Measurements from ENCODE around the gene SEMA6D. TPM values are rescaled to one million over a fixed set of nuclear protein-coding genes. Genes with fewer than 3 reads are reported as not detected.
"Not testable (repeated sequence)": the region's sequence is repeated elsewhere in the genome, so short reads cannot be mapped to it uniquely, and the experiment has no call there.

The SEMA6D gene
- total RNA-seq, 1 donor from 2014 or later = 5.9 TPM

DNA sequence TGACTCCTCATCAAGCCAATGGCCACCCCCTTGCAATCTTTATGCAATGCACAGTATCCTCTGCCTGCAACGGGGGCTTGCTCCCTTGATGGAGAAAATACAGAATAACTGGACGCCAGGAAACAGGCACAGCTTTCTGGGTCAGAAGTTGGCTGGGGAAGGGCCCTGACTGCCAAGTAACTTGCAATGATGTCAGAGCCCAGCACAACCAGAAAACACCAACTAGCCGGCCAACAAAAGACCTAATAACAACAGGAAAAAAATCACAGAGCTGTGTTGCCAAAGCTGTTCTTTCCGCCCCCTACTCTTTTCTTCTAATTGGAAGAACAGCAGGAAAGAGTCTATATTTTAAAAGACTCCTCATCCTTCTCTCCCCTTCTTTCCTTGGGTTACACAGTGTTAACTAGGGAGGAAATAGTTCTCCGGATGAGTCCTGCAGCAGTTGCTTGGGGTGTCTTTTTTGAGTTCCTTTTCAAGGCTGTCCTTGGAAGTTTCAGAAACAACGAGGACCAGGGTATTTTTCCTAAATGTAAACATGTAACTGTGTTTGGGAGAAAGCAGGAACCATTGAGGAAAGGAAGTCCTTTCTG is 1.4 kb upstream of the SEMA6D start:
- DNase-seq (ENCODE audit: low read depth, low spot score) = peak; percentile 67

DNA sequence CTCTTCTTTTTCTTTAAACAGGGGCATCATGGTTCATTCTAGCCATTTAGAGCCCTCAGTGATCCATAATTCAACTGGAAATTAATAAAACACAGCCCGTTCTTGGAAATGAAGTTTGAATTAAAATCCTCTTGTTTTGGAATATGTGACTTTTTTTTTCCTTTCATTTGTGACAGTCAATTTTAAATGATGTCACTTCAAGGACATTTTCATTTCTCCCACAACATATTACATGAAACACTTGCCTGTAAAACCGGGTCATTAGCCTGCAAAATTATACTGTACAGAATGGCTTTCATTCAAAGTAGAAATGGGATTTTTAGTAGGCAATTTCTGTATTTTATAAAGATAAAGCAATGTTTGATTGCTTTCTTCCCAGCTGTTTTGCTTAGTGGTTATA is 789 bp upstream of the SEMA6D start:
- no peak for DNase-seq (ENCODE audit: low read depth, low spot score)

DNA sequence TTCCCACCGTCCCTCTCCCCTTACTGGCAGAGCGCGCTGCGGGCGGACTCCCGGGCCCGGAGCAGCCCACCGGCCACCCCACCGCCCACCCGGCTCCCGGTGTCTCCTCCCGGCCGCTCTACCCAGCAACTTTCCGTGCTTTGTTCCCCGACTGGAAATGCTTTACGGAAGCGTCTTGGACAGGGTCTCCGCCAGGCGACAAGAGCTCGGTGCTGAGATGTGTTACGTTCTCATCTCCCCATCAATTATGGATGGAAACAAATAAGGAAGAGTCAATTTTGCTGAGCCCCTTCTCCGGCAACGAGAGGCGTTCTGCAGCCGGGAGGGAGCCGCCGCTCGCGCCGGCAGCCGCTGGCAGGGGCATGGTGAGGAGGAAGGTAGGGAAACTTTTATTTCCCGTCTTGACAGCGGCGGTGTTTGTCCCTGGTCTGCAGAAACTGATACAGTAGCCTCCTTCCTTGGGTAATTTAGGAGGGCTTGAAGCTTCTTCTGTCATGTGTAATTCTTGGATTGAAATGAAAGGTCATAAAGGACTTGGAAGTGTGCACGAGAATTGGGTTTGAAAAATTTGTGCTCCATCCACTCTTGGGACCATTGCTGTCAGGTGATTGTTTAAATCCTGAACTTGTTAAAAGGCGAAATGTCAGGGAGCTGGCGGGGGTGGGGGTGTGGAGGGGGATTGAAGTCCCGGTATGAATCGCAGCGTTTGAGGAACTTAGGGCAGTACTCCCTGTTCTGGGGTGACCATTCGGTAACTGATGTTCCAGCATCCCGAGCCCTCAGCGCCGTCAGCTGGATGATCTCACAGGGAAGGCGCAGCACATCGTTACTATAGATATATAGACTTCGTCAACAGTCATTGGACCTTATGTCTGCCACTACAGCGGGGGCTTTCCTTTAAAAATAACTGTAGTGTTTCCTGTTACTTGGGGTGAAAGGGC is 1.5 kb downstream of the SEMA6D start:
- DNase-seq (ENCODE audit: low read depth, low spot score) = no peak

DNA sequence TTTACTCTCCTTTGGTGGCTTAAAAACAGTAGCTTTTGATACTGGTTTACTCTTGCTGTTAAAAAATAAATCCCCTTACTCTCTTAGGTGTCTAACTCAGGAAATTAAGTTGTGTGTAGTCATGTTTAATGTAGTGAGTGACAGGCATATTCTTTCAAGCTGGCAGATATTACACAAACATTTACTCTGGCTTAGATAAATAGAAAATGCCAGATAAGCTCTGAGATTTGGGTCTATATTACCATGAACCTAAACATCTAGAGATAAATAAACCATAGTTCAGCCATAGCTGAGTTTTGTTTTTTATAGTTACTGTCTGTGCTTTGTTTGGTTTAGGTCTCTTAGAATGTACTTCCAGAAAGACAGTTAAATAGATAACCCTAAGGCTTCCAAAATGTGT is 2.4 kb downstream of the SEMA6D start:
- DNase-seq (ENCODE audit: low read depth, low spot score) = no peak

DNA sequence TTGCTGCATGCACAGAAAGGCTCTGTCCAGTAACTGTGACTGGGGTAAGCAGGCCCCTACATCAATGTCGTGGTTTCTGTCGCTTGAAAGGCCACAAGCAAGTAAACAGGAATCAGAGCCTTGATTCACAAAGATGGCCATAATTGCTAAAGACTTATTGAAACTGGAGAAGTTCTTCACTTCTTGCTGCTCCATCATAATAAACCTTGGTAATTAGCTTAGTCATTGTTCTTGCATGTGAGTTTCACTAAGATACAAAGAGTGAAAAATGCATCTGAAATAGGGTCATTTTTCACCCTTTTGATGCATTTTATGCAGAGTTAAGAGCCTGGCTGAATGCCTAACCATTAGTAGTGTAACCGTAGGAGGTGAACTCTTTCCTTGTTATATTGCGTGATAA is 3.2 kb downstream of the SEMA6D start:
- DNase-seq (ENCODE audit: low read depth, low spot score) = no peak

DNA sequence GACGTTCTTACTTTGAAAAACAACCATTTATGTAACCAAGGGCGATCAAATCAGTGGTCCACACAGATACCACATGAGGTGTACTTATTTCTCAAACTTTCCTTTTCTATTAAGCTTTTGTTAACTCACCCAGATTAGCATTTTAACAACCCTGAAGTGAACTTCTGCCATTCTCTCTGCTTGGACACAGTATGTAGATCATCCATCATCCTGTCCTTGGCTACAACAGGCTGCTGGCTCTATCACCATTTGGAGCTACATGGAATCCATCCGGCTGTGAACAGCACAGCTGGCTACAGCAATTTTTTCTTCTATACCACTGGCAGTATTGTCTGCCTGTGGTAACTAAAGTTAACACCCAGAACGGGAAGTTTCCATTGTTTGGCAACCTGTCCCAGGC is 4.4 kb downstream of the SEMA6D start:
- DNase-seq (ENCODE audit: low read depth, low spot score) = no peak

DNA sequence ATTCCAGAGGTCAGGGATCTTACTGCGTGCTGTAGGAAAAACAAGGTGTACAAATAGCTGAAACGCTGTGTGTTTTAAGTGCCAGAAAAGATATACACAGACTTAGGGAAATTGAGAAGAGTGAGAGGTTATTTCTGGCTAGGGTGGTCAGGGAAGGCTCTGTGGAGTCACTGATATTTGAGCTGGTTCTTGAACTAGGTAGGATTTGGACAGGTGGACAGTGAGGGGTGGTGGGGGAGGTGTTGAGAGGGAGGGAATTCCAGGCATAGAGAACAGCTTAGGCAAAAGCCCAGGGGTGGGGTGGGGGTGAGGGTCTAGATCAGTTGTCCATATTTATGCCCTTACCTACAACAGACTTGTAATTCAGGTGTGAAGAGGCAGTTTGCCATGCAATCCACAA is 7.0 kb downstream of the SEMA6D start:
- DNase-seq (ENCODE audit: low read depth, low spot score) = no peak

DNA sequence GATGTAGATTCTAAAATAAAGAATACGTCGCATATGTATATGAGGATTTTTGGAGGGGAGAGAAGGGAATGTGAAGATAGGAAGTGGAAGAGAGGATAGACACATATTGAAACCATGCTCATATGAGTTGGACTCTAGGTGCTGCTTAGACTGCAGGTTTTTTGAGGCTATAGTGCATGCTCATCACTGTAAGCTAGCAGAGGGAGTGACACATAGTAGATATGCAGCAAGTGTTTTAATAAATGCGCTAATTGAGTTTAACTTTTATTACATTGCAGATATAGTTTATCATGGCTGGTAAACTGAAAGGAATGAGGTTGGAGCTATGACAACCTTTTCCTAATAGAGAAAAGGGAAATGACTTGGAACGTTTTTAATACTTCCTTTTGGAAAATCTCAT is 7.7 kb downstream of the SEMA6D start:
- DNase-seq (ENCODE audit: low read depth, low spot score) = no peak

DNA sequence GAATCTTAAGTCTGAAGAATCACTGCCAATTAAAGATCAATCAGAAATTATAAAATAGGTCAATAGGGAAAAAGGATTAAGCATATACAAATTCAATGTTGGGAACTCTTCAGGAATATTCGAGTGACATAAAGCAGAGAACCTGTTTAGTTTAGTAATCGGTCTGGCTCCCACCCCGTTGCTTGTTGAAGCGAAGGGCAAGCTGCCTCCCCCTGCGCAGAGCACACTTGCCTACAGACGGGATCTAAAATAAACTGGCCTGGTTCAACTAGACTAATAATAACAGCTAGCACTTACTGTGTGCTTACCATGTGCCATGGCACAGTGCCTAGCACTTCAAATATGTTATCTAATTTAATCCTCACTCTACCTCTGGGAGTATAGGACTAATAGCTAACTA is 8.6 kb downstream of the SEMA6D start:
- no peak for DNase-seq (ENCODE audit: low read depth, low spot score)

DNA sequence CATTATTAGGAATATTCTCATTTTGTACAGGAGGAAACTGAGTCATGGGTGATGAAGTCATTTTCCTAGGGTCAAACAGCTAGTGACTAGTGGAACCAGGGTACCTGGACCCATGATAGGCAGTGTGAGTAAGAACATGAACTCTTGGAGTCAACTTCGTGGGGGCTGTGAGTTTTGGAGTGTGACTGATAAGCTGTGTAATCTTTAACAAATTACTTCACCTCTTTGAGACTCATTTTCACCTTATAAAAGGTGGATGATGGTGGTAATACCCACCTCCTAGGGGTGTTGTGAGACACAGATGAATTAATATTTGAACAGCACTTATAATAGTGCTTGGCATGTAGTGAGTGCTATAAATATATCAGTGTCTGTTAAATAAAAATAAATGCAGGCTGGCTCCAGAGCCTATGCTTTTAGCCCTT is 9.1 kb downstream of the SEMA6D start:
- no peak for DNase-seq (ENCODE audit: low read depth, low spot score)

DNA sequence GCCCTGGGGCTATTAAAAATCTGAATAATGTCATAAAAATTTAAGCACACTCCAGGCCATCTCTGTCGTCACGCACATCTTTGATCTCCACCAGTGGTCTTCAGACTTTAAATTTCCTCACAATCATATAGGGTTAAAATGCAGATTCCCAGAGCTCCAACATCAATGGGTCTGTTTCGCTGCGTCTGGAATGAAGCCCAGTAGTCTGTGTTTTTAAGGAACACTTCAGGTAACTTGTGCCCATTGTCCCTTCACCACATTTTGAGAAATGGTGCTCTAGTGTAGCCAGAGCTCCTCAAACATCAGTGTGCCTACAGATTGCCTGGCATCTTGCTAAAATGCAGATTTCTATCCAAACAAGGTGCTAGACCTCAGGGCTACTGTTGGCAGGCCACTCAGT is 9.8 kb downstream of the SEMA6D start:
- DNase-seq (ENCODE audit: low read depth, low spot score) = no peak

DNA sequence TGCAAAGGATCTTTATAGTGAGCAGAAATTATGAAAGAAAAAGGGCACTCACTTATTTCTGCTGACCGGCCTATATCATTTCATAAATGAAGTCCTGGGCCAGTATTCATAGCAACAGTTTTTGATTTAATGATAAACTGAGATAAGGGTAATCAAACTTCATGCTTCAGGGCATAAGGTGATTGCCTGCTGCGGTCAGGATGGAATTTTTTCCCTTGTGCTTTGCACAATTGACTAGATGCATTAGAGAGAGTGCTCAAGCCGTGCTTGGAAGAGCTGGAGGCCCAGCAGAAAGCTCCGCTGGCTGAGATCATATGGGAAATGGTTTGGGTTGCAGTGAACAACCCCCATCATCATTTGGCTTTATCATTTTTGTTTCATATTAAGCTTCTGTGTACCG is 10.4 kb downstream of the SEMA6D start:
- DNase-seq (ENCODE audit: low read depth, low spot score) = no peak

DNA sequence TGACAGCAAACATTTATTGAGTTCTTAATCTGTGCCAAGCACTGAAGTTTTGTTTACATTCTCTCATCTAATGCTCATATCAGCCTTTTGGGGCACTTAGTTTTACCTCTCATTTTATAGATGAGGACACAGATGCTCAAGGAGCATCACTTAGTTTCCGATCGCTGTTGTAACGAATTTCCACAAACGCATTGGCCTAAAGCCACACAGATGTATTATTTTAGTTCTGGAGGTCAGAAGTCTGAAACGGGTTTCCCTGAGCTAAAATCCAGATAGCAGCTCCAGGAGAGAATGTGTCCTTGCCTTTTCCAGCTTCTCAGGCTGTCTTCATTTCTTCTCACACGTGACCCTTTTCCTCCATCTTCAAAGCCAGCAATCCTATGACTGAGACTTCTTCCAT is 11.1 kb downstream of the SEMA6D start:
- DNase-seq (ENCODE audit: low read depth, low spot score) = no peak

DNA sequence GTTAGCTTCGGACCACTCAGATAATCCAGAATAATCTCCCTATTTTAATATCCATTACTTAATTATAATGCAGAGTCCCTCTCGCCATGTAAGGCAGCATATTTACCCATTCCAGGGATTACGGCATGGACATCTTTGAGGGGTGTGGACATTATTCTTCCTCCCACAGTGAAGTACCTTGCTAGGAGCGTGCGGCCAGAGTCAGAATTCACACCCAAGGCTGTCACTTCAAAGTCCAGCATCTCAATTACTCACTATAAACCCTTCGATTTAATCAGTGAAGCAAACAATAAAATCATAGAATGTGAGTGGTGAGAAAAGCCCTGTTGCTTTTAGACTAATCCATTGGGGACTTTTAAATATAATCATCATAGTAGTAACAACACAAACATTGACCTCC is 11.6 kb downstream of the SEMA6D start:
- DNase-seq (ENCODE audit: low read depth, low spot score) = no peak

DNA sequence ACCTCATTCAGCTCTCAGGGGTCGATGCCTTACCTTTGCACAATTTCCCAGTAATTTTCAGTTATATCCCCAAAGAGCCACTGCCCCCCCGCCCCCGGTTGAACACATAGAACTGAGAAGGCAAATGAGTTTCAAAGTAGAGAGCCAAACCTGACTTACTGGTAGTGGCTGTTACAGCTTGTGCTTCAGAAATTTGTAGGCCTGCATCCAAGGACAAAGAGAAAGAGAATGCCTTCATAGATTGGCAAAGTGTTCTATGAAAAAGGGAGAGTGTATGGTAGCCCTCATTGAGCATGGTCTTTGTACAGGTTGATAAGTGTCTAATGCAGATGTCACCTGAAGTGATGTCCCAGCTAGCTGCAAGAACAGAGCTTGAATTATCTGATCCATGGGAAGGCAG is 13.9 kb downstream of the SEMA6D start:
- DNase-seq (ENCODE audit: low read depth, low spot score) = no peak

DNA sequence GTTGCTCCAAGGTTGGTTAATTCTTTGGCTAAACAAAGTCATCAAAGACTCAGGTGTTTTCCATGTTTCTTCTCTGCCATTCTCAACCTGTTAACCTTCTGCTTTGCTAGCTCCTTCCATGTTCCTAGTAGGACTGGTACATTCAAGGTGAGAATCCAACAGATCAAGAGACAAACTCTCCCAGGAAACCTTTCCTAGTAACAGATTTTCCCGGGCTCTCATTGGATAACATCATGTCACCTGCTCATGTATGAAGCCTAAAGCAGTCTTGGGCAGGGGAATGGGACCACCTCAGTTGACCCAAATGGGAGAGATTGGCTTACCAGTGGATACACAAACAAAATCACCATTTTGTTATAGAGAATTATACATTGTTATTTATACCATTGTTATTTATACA is 14.9 kb downstream of the SEMA6D start:
- no peak for DNase-seq (ENCODE audit: low read depth, low spot score)

DNA sequence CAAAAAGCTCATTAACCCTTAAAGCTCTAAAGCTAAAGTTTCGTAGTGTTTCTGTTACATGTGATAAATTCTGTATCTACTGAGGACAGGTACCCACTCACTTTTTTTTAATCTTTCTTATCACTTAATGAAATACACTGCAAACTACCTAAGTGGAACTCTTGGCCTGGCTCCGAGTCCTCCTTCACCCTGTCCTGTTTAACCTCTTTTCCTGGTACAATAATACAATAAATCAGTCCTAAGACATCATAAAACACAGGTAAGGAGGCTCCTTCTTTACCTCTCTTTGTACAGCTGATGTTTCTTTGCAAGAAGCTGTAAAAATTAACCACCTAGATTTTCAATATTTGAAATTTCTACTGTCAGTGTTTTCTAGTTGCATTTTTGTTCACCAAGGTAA is 15.8 kb downstream of the SEMA6D start:
- no peak for DNase-seq (ENCODE audit: low read depth, low spot score)

DNA sequence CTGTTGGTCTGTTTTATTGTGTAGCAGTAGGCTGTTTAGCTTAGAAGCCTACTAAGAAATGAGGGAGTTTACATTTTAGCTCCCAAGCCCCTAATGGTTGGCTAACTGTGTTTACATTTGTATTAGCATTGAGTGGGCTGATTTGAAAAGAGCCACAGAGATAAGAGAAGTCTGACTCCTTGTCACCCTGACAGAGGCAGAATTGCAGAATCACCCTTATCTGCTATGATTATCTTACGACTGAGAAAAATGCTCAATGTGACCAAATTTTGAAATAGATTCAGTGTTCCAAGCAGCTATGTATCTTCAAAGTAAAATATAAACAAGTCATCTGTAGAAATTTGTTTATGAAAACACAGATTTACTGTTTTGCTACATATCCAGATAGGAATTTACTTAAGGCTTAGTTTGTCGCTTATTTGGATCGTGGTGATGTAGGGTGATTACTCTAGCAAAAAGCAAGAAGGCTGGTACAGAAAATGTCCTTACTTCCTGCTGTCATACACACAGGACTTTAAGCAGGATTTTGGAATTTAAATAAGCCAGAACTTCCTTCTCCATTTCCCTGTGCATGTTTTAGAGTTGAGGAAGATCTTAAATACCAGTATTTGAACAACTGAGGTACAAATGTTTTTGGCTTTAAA is 19.0 kb downstream of the SEMA6D start:
- no peak for DNase-seq (ENCODE audit: low read depth, low spot score)

DNA sequence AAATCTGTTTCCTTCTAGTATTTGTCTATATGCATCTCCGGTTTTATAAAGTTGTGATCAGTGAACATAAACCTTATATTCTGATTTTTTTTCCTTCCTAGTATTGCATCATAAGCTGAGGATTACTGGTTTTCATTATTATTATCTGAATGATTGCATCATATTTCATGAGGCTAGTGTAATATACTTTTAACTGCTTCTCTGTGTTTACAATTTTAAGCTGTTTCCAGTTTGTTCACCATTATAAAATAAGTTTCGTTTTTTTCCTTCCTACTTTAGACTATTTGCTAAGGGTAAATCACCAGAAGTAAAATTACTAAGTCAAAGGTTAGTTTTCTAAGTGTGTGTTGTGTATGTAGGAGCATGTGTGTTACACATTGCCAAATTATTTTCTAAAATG is 20.2 kb downstream of the SEMA6D start:
- no peak for DNase-seq (ENCODE audit: low read depth, low spot score)

DNA sequence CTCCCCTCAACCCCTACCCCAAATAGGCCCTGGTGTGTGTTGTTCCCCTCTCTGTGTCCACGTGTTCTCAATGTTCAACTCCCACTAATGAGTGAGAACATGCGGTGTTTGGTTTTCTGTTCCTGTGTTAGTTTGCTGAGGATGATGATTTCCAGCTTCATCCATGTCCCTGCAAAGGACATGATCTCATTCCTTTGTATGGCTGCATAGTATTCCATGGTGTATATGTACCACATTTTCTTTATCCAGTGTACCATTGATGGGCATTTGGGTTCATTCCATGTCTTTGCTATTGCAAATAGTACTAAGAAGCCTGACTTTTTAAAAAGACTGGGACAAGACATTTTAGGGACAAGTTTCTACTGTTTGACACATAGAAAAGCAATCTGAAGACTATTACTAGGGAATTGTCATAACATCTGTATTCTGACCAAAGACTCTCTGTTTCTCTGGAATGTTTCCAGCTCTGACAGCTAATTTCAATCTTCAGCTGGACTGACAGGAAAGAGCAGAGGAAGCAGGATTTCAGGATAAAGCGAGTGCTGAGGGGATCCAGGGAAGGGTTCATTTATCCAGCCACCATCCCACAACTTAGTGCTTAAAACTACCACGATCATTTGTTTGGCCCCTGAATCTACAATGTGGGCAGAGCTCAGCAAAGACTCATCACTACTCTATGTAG is 21.0 kb downstream of the SEMA6D start:
- DNase-seq (ENCODE audit: low read depth, low spot score) = not testable (repeated sequence)

DNA sequence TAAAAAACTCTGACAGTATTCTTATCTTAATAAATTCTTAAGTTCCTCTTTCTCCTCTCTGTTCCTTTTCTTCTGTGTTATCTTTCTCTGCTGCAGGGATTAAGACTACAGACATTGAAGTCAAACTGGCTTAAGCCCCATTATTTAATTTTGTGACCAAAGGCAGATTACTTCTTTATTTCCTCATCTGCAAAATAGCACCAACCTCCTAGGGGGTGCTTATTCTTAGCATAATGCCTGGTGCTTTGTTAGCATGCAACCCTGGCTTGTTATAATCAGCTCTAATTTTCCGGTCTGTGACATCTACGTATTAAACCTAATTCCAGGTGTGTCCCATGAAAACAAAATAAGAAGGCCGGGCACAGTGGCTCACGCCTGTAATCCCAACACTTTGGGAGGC is 23.8 kb downstream of the SEMA6D start:
- DNase-seq (ENCODE audit: low read depth, low spot score) = no peak

DNA sequence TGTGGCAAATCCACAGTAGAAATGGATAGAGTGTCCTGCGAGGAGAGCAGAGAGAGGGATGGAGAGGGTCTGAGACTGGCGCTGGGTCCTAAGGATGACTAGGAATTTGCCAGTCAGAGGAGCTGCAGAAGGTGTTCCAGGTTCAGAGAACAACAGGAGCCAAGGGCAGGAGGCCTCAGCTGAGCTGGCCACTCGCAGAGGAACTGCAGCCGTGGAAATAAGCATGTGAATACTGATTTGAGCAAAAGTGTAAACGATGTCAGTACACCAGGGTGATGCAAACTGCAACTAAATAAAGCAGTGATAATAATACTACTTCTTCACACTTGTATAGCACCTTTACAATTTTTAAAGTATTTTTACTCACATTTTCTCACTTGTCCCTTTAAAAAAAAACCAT is 24.6 kb downstream of the SEMA6D start:
- DNase-seq (ENCODE audit: low read depth, low spot score) = no peak

All from pulmonary artery endothelial cell (primary cell).